GM19023 (cell line): Measurements from ENCODE around the gene CLTCL1.
"Not testable (repeated sequence)": the region's sequence is repeated elsewhere in the genome, so short reads cannot be mapped to it uniquely, and the experiment has no call there.

Experiments
- ATAC-seq: cut with Tn5 transposase; IDR thresholded peaks from one replicate; pipeline ENCODE4 v1.9.1; 2021; ENCODE audit warnings: mild to moderate bottlenecking, moderate library complexity; ENCODE audit not compliant: unreplicated experiment

Gene CLTCL1

GRCh38 chr22:19256362-19256761 is 35.2 kb downstream of the CLTCL1 start:
- ATAC-seq, result not testable (repeated sequence)

- ATAC-seq, result no peak
Observed at GRCh38 chr22:19253143-19253542, 38.4 kb downstream of the CLTCL1 start.

GRCh38 chr22:19244600-19245352 is 46.7 kb downstream of the CLTCL1 start:
- no peak for ATAC-seq

- no peak for ATAC-seq
Observed at GRCh38 chr22:19242699-19243098, 48.8 kb downstream of the CLTCL1 start.

GRCh38 chr22:19241593-19241906 is 50.0 kb downstream of the CLTCL1 start:
- ATAC-seq, result no peak

GRCh38 chr22:19240813-19241592 is 50.5 kb downstream of the CLTCL1 start:
- ATAC-seq, result no peak

- no peak for ATAC-seq
Observed at GRCh38 chr22:19239464-19239863, 52.1 kb downstream of the CLTCL1 start.

GRCh38 chr22:19238900-19239299 is 52.6 kb downstream of the CLTCL1 start:
- ATAC-seq, result no peak

- ATAC-seq, result no peak
Observed at GRCh38 chr22:19235874-19236273, 55.6 kb downstream of the CLTCL1 start.

- ATAC-seq, result no peak
Observed at GRCh38 chr22:19234126-19234896, 57.2 kb downstream of the CLTCL1 start.

GRCh38 chr22:19233189-19233661 is 58.3 kb downstream of the CLTCL1 start:
- ATAC-seq, result no peak

GRCh38 chr22:19232623-19233022 is 58.9 kb downstream of the CLTCL1 start:
- ATAC-seq, result no peak

- no peak for ATAC-seq
Observed at GRCh38 chr22:19231986-19232385, 59.5 kb downstream of the CLTCL1 start.

GRCh38 chr22:19229600-19229999 is 61.9 kb downstream of the CLTCL1 start:
- ATAC-seq, result no peak

GRCh38 chr22:19228179-19228578 is 63.3 kb downstream of the CLTCL1 start:
- ATAC-seq, result no peak

GRCh38 chr22:19226428-19226827 is 65.1 kb downstream of the CLTCL1 start:
- no peak for ATAC-seq

- ATAC-seq, result no peak
Observed at GRCh38 chr22:19225560-19225959, 66.0 kb downstream of the CLTCL1 start.

- ATAC-seq, result no peak
Observed at GRCh38 chr22:19224985-19225384, 66.5 kb downstream of the CLTCL1 start.

GRCh38 chr22:19224557-19224956 is 67.0 kb downstream of the CLTCL1 start:
- ATAC-seq, result no peak

- no peak for ATAC-seq
Observed at GRCh38 chr22:19223617-19224016, 67.9 kb downstream of the CLTCL1 start.

GRCh38 chr22:19223110-19223509 is 68.4 kb downstream of the CLTCL1 start:
- ATAC-seq, result no peak
